ENCODE data around the gene SPECC1L. TPM values are rescaled to one million over a fixed set of nuclear protein-coding genes. Genes with fewer than 3 reads are reported as not detected.

The SPECC1L gene
- total RNA-seq, 1 experiment from 2014 or later, result 14.1 TPM

- H3K79me2 ChIP-seq (ENCODE audit: low read length), result no peaks in the 10 kb centered on the region
- no peaks in the 10 kb centered on the region for H4K20me1 ChIP-seq (ENCODE audit: low read length)
- no TSS peak for BruUV-seq (replicated peaks)
- H3K4me1 ChIP-seq (ENCODE audit: insufficient read depth, low read length), result no peaks in the 10 kb centered on the region
- DNase-seq (no peak), ATAC-seq (no peak)
- intact Hi-C loops (cut with micrococcal nuclease), result no loop called here
- TF ChIP-seq EZH2 (IDR thresholded peaks at IDR 0.05; ENCODE audit: low read length, unreplicated experiment) (no peak), EZH2phosphoT487 (IDR thresholded peaks at IDR 0.05; ENCODE audit: borderline replicate concordance, low read length) (no peak), CTCF (conservative IDR thresholded peaks at IDR 0.05; ENCODE audit: low read depth, low read length) (no peak)
- no peaks in the 10 kb centered on the region for H3F3A ChIP-seq (ENCODE audit: low read length, unreplicated experiment)
- no peak overlapping the region for H2AFZ ChIP-seq (ENCODE audit: low read length)
- no peaks in the 10 kb centered on the region for H3K36me3 ChIP-seq (ENCODE audit: low read depth, low read length)
- H3K9me3 ChIP-seq (ENCODE audit: low read length), result no peaks in the 10 kb centered on the region
- no peak overlapping the region for H3K4me2 ChIP-seq (ENCODE audit: low read length)
- H3K9me2 ChIP-seq (replicated peaks; ENCODE audit: low read length), result no peaks in the 10 kb centered on the region
- H3K27me3 ChIP-seq (ENCODE audit: low read length), result no peaks in the 10 kb centered on the region
- H3K4me3 ChIP-seq (ENCODE audit: low read length), result no peak overlapping the region
- no peak overlapping the region for H3K9ac ChIP-seq (ENCODE audit: low read length)
- POLR2A ChIA-PET (ENCODE audit: unreplicated experiment), result no interaction called here
- H3K27ac ChIP-seq (ENCODE audit: low read length), result no peak overlapping the region
- CTCF ChIA-PET, result interaction anchor here (0.7 kb wide), 1 partner anchor 45 kb away, joined by 8 read pairs; no protein-coding TSS in a partner anchor
These were observed 119.5 kb downstream of the SPECC1L start for GRCh38 chr22:24390156-24390555.

GRCh38 chr22:24390576-24390975 lies 119.9 kb downstream of the SPECC1L start:
- DNase-seq, result no peak
- no peak for TF ChIP-seq CTCF (conservative IDR thresholded peaks at IDR 0.05; ENCODE audit: low read depth, low read length)
- no peak for TF ChIP-seq EZH2 (IDR thresholded peaks at IDR 0.05; ENCODE audit: low read length, unreplicated experiment)
- no peak for TF ChIP-seq EZH2phosphoT487 (IDR thresholded peaks at IDR 0.05; ENCODE audit: borderline replicate concordance, low read length)
- no peak overlapping the region for H3K4me2 ChIP-seq (ENCODE audit: low read length)
- H3K9me2 ChIP-seq (replicated peaks; ENCODE audit: low read length), result no peaks in the 10 kb centered on the region
- H3K27ac ChIP-seq (ENCODE audit: low read length), result no peak overlapping the region
- no TSS peak for BruUV-seq (replicated peaks)
- H3K36me3 ChIP-seq (ENCODE audit: low read depth, low read length), result no peaks in the 10 kb centered on the region
- no peaks in the 10 kb centered on the region for H3K9me3 ChIP-seq (ENCODE audit: low read length)
- no peaks in the 10 kb centered on the region for H4K20me1 ChIP-seq (ENCODE audit: low read length)
- H3K4me3 ChIP-seq (ENCODE audit: low read length), result no peak overlapping the region
- no peaks in the 10 kb centered on the region for H3K27me3 ChIP-seq (ENCODE audit: low read length)
- POLR2A ChIA-PET (ENCODE audit: unreplicated experiment), result no interaction called here
- no peak overlapping the region for H2AFZ ChIP-seq (ENCODE audit: low read length)
- CTCF ChIA-PET, result interaction anchor here (0.7 kb wide), 1 partner anchor 44 kb away, joined by 8 read pairs; no protein-coding TSS in a partner anchor
- ATAC-seq, result no peak
- H3F3A ChIP-seq (ENCODE audit: low read length, unreplicated experiment), result no peaks in the 10 kb centered on the region
- H3K9ac ChIP-seq (ENCODE audit: low read length), result no peak overlapping the region
- H3K4me1 ChIP-seq (ENCODE audit: insufficient read depth, low read length), result no peaks in the 10 kb centered on the region
- intact Hi-C loops (cut with micrococcal nuclease), result no loop called here
- no peaks in the 10 kb centered on the region for H3K79me2 ChIP-seq (ENCODE audit: low read length)

- Histone ChIP-seq H3K4me1 (ENCODE audit: insufficient read depth, low read length) (no peaks in the 10 kb centered on the region), H3K4me2 (ENCODE audit: low read length) (no peak overlapping the region)
These were observed 121.2 kb downstream of the SPECC1L start for GRCh38 chr22:24391836-24392217.

More at GRCh38 chr22:24391836-24392217, 121.2 kb downstream of the SPECC1L start:
- no peak overlapping the region for H3K27ac ChIP-seq (ENCODE audit: low read length)
- H3F3A ChIP-seq (ENCODE audit: low read length, unreplicated experiment), result no peaks in the 10 kb centered on the region
- no peaks in the 10 kb centered on the region for H3K79me2 ChIP-seq (ENCODE audit: low read length)
- no peak overlapping the region for H3K9ac ChIP-seq (ENCODE audit: low read length)
- POLR2A ChIA-PET (ENCODE audit: unreplicated experiment), result no interaction called here
- no peaks in the 10 kb centered on the region for H3K9me3 ChIP-seq (ENCODE audit: low read length)
- DNase-seq (peak; percentile 7), ATAC-seq (no peak)
- H3K9me2 ChIP-seq (replicated peaks; ENCODE audit: low read length), result no peaks in the 10 kb centered on the region
- intact Hi-C loops (cut with micrococcal nuclease), result no loop called here
- CTCF ChIA-PET, result no interaction called here
- no peaks in the 10 kb centered on the region for H4K20me1 ChIP-seq (ENCODE audit: low read length)
- no TSS peak for BruUV-seq (replicated peaks)
- no peaks in the 10 kb centered on the region; the same call in 1 of the 2 replicates for H3K36me3 ChIP-seq (ENCODE audit: low read depth, low read length)
- no peak overlapping the region for H3K4me3 ChIP-seq (ENCODE audit: low read length)
- H2AFZ ChIP-seq (ENCODE audit: low read length), result no peak overlapping the region
- H3K27me3 ChIP-seq (ENCODE audit: low read length), result no peaks in the 10 kb centered on the region
- no peak for TF ChIP-seq EZH2 (IDR thresholded peaks at IDR 0.05; ENCODE audit: low read length, unreplicated experiment)
- TF ChIP-seq EZH2phosphoT487 (IDR thresholded peaks at IDR 0.05; ENCODE audit: borderline replicate concordance, low read length), result no peak
- TF ChIP-seq CTCF (conservative IDR thresholded peaks at IDR 0.05; ENCODE audit: low read depth, low read length), result no peak

Data from PC-3 (cell line).